HUES48 (cell line): Measurements from ENCODE around the gene DNASE1L2.

Source experiments
- H3K27ac ChIP-seq: one replicate; pipeline ENCODE4 v1.7.0; 2013; ENCODE audit warnings: low read depth, low read length, inconsistent platforms
- H3K27me3 ChIP-seq: 2 replicates; pipeline ENCODE4 v1.6.1; 2013; ENCODE audit warnings: mild to moderate bottlenecking, low read length; ENCODE audit not compliant: control insufficient read depth, insufficient read depth
- H3K36me3 ChIP-seq: 2 replicates; pipeline ENCODE4 v1.6.1; 2013; ENCODE audit warnings: low read length; ENCODE audit not compliant: control insufficient read depth, insufficient read depth
- H3K4me1 ChIP-seq: 2 replicates; pipeline ENCODE4 v1.6.1; 2013; ENCODE audit warnings: mild to moderate bottlenecking, low read length; ENCODE audit not compliant: control insufficient read depth, insufficient read depth
- H3K4me3 ChIP-seq: 2 replicates; pipeline ENCODE4 v1.5.1; 2013; ENCODE audit warnings: mild to moderate bottlenecking, low read depth, low read length
- H3K9ac ChIP-seq: 2 replicates; pipeline ENCODE4 v1.6.1; 2013; ENCODE audit warnings: mild to moderate bottlenecking, low read depth, low read length, moderate library complexity
- H3K9me3 ChIP-seq: 2 replicates; pipeline ENCODE4 v1.6.1; 2013; ENCODE audit warnings: low read length; ENCODE audit not compliant: control insufficient read depth, insufficient read depth

The DNASE1L2 gene

DNA sequence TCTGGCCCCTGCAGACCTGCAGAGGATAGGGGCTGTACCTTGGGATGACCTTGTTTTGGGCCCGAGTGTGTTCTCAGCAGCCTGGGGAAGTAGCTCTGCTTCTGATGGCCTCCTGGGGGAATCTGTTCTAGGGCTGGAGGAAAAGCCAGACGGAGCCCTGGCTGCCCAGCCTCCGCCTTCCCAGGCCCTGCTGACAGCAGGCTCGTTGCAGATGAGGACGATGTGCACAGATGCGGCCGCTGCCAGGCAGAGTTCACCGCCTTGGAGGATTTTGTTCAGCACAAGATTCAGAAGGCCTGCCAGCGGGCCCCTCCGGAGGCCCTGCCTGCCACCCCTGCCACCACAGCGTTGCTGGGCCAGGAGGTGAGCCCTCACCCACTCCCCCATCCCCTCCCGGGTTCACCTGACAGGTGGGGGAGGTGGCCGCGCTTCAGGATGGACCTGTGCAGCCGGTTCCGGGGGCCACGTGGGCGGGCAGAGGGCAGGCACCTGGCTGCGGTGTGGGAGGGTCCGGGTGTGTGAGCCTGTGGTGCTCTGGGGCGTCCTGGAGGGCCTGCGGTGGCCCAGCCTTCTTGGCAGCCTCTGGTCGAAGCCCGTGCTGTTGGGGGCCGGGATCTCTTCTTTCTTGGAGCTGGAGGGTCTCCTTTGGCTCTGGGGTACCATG is 8.0 kb upstream of the DNASE1L2 start:
- Histone ChIP-seq H3K4me1 (no peaks in the 10 kb centered on the region), H3K36me3 (peaks cover 46% of the 10 kb centered on the region), H3K27ac (no peak overlapping the region), H3K9me3 (no peaks in the 10 kb centered on the region), H3K27me3 (no peaks in the 10 kb centered on the region), H3K4me3 (no peak overlapping the region), H3K9ac (no peak overlapping the region)

DNA sequence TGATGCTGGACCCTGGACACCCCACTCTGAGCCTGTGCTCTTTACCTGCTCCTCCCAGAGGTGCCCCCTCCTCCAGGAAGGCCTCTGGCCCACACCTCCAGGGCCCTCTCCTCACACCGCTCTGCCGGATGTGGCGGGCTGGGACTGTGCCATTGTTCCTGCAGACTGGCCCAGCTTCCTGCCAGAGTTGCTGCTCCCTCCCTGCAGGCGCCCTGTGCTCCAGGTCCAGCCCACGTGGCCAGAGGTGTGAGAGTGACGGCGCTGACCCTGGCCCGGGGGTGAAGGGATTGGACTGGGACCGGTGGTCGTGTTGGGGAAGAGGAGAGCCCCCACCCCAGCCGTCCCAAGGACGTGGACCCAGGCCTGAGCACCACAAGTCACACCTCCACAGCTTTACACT is 7.2 kb upstream of the DNASE1L2 start:
- Histone ChIP-seq H3K9me3 (no peaks in the 10 kb centered on the region), H3K36me3 (peaks cover 54% of the 10 kb centered on the region), H3K27me3 (no peaks in the 10 kb centered on the region), H3K27ac (no peak overlapping the region), H3K9ac (no peak overlapping the region), H3K4me1 (no peaks in the 10 kb centered on the region), H3K4me3 (no peak overlapping the region)

DNA sequence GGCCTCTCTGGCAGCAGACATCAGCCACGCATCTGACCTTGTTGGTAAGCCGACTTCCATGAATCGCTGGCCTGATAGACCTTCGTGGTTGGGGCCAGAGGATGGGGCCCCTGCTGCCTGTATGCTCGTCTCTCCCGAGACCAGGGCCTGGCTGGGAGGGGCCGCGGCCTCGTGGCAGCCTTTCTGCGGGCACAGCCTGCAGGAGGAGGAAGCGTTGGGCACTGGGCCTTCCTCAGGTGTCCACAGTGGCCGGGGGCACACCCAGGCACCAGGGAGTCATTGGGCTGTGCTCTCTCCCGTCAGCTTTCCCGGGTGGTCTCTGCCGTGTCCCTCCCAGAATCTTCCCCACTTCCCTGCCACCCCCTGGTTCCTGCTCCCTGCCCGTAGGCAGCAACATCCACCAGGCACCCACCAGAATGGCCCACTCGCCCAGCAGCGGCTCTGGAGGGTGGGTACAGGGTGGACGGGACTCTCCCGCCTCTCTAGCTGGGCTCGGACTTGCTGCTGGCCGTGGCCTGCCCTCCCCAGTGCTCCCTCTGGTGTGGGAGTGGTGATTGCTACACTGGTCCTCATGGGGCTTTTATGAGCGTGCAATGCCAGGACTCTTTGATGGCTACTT is 6.5 kb upstream of the DNASE1L2 start:
- Histone ChIP-seq H3K4me3 (no peak overlapping the region), H3K36me3 (peaks cover 58% of the 10 kb centered on the region), H3K27ac (no peak overlapping the region), H3K9me3 (no peaks in the 10 kb centered on the region), H3K9ac (no peak overlapping the region), H3K27me3 (no peaks in the 10 kb centered on the region), H3K4me1 (no peaks in the 10 kb centered on the region)

DNA sequence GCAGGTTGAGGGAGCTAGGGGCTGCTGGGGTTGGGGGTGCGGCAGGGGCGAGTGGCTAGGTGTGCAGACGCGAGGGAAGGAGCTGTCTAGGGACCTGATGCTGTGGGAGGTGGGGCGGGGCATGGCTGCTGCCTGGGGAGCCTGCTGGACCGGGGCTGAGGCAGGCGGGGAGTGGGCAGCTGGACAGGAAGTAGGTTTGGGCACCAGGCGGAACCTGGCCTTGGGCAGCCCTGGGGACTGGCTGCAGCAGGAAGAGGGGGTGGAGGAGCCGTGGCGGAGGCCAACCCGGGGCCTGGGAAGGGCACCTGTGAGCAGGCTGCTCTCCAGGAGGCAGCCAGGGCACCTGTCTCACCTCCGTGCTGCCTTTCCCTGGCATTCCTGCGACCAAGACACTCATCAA is 5.9 kb upstream of the DNASE1L2 start:
- peaks cover 64% of the 10 kb centered on the region for H3K36me3 ChIP-seq
- no peak overlapping the region for H3K9ac ChIP-seq
- H3K27me3 ChIP-seq, result no peaks in the 10 kb centered on the region
- H3K4me1 ChIP-seq, result no peaks in the 10 kb centered on the region
- no peaks in the 10 kb centered on the region for H3K9me3 ChIP-seq
- no peak overlapping the region for H3K4me3 ChIP-seq
- H3K27ac ChIP-seq, result no peak overlapping the region

DNA sequence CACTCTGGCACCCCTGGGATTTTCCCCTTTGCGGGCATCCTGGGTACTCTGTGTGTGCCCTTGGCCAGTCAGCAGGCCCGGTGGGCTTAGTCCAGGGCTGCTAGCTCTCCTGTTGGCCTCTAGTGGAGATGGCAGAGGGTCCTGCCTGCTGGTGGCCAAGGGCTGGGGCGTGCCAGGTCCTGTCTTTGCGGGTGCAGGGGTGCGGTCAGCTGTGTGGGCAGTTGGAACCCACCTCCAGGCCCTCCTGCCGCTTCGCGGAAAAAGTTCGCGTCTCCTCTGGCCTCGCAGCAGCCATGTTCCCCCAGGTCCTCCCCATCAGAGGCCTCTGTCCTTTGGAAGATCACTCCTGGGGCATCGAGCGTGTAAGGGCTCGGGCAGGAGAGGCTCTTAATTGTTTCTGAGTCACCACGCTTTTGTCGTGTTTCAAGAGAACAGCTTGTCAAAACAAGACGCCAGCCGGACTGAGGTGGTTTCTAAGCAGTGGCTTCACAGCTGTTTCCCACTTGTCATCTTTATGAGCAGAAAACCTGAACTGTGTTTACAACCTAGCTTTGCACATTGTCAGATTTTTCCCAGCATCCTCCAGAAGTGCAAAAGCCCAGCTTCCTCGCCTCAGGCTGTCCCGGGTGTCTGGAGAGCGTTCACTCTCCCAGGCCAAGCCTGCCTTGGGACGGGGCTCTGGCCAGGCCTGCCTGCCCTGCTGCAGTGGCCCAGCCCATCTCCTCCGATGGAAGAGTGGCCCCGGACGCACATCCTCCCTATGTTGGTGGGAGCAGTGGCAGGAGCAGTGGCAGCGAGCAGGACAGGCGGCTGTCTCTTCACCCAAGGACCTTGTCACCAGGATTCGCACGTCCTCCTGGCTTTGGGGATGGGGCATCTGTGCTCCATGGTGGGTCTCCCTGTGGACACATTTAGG is 5.0 kb upstream of the DNASE1L2 start:
- H3K27ac ChIP-seq, result no peak overlapping the region
- no peaks in the 10 kb centered on the region for H3K4me1 ChIP-seq
- H3K4me3 ChIP-seq, result no peak overlapping the region
- H3K9ac ChIP-seq, result no peak overlapping the region
- H3K27me3 ChIP-seq, result peaks cover under 1% of the 10 kb centered on the region; the same call in 1 of the 2 replicates
- peaks cover 67% of the 10 kb centered on the region for H3K36me3 ChIP-seq
- no peaks in the 10 kb centered on the region for H3K9me3 ChIP-seq

DNA sequence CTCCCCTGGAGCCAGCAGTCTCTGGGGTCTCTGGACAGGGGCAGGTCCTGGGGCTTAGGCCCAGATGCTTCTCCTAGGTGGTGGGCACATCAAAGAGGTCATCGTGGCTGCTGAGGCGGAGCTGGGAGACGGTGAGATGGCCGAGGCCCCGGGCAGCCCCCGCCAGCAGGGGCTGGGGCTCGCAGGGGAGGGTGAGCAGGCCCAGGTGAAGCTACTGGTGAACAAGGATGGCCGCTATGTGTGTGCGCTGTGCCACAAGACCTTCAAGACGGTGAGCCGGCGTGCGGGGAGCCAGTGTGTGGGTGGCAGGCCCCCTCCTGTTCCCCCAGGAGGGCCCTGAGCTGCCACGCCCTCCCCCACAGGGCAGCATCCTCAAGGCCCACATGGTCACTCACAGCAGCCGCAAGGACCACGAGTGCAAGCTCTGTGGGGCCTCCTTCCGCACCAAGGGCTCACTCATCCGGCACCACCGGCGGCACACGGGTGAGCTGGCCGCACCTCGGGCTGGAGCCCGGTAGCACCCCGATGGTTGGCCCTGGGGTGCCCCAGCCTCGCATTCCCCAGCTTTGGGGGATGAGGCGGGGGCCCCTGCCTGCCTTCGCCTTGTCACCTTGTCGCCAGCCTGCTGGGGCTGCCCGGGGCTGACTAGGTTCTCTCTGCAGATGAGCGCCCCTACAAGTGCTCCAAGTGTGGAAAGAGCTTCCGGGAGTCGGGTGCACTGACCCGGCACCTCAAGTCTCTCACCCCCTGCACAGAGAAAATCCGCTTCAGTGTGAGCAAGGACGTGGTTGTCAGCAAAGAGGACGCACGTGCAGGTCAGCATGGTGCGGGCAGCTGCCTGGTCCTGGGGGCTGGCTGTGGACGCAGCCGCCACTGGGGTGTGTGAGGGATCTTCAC is 3.9 kb upstream of the DNASE1L2 start:
- Histone ChIP-seq H3K4me3 (no peak overlapping the region), H3K27ac (no peak overlapping the region), H3K9me3 (no peaks in the 10 kb centered on the region), H3K9ac (no peak overlapping the region), H3K4me1 (no peaks in the 10 kb centered on the region), H3K27me3 (peaks cover 11% of the 10 kb centered on the region), H3K36me3 (peaks cover 67% of the 10 kb centered on the region)

DNA sequence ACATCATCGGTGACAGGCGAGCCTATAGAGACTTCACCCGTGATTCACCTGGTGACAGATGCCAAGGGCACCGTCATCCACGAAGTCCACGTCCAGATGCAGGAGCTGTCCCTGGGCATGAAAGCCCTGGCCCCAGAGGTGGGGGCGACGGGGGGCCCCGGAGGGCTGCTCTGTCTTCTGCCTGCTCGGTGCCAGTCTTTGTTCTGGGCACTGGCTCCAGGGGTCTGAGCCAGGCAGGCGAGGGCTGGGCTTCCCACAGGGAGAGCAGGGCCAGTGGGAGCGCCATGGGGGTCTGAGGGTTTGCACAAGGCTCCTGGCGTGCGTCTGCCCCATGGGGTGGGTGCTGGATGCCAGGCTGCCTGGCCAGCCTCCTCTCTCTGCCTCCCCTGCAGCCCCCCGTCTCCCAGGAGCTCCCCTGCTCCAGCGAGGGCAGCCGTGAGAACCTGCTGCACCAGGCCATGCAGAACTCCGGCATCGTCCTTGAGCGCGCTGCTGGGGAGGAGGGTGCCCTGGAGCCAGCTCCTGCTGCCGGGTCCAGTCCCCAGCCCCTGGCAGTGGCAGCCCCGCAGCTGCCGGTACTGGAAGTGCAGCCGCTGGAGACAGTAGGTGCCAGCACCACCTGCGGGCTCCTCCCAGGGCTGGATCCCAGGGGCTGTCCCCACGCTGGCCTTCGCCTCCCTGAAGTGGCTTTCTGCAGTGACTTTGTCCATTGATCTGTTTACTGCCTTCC is 3.0 kb upstream of the DNASE1L2 start:
- Histone ChIP-seq H3K4me1 (no peaks in the 10 kb centered on the region), H3K36me3 (peaks cover 65% of the 10 kb centered on the region), H3K9ac (no peak overlapping the region), H3K27ac (no peak overlapping the region), H3K4me3 (no peak overlapping the region), H3K27me3 (peaks cover 20% of the 10 kb centered on the region), H3K9me3 (no peaks in the 10 kb centered on the region)

DNA sequence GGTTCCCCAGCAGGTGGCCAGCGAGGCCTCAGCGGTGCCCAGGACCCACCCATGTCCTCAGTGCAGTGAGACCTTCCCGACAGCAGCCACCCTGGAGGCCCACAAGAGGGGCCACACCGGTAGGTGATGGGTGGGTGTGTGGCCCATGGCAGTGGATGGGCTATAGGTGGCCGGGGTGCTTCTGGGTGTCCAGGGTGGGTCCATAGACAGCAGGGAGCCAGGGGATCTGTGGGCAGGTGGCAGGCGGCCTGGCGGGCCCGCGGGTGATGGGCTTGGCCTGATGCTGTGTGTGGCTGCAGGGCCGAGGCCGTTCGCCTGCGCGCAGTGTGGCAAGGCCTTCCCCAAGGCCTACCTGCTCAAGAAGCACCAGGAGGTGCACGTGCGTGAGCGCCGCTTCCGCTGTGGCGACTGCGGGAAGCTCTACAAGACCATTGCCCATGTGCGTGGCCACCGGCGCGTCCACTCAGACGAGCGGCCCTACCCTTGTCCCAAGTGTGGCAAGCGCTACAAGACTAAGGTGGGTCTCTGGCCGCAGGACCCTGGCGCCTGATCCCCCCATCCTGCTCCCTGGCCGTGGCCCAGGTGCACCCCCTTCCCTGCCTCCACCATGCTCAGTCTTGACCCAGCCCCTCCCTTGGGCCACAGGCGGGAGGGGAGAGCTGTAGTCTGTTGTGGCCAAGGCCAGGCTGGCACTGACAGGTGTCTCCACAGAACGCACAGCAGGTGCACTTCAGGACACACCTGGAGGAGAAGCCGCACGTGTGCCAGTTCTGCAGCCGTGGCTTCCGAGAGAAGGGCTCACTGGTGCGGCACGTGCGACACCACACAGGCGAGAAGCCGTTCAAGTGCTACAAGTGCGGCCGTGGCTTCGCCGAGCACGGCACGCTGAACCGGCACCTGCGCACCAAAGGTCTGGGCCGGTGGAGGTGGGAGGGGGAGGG is 2.1 kb upstream of the DNASE1L2 start:
- Histone ChIP-seq H3K4me1 (no peaks in the 10 kb centered on the region; the same call in 1 of the 2 replicates), H3K4me3 (no peak overlapping the region), H3K36me3 (peaks cover 55% of the 10 kb centered on the region), H3K9ac (no peak overlapping the region), H3K27ac (no peak overlapping the region), H3K9me3 (no peaks in the 10 kb centered on the region), H3K27me3 (peaks cover 20% of the 10 kb centered on the region)

DNA sequence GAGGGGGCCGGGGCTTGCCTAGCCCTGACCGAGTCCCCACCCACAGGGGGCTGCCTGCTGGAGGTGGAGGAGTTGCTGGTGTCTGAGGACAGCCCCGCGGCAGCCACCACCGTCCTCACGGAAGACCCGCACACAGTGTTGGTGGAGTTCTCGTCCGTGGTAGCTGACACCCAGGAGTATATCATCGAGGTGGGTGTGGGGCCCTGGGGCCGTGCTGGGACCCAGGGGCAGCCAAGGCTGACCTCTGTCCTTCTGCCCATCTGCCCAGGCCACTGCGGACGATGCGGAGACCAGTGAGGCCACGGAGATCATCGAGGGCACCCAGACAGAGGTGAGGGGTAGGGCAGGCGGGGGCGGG is 1.5 kb upstream of the DNASE1L2 start:
- H3K9ac ChIP-seq, result no peak overlapping the region
- H3K36me3 ChIP-seq, result peaks cover 49% of the 10 kb centered on the region
- no peaks in the 10 kb centered on the region; the same call in 1 of the 2 replicates for H3K4me1 ChIP-seq
- H3K4me3 ChIP-seq, result no peak overlapping the region
- peaks cover 20% of the 10 kb centered on the region for H3K27me3 ChIP-seq
- no peak overlapping the region for H3K27ac ChIP-seq
- H3K9me3 ChIP-seq, result no peaks in the 10 kb centered on the region
